Activated CD4-positive, alpha-beta T cell treated with anti-CD3 and anti-CD28 coated beads, Interleukin-2, Interleukin-6, amounts not matched to agents 100 ng/mL and 50 ng/mL, durations not matched to agents 16 hours and 8 hours (primary cell): ENCODE data around the gene ROR1.

ENCODE experiments used
- DNase-seq: peaks from one replicate; pipeline ENCODE4 v3.0.0-alpha.2; 2020

Gene ROR1

DNA sequence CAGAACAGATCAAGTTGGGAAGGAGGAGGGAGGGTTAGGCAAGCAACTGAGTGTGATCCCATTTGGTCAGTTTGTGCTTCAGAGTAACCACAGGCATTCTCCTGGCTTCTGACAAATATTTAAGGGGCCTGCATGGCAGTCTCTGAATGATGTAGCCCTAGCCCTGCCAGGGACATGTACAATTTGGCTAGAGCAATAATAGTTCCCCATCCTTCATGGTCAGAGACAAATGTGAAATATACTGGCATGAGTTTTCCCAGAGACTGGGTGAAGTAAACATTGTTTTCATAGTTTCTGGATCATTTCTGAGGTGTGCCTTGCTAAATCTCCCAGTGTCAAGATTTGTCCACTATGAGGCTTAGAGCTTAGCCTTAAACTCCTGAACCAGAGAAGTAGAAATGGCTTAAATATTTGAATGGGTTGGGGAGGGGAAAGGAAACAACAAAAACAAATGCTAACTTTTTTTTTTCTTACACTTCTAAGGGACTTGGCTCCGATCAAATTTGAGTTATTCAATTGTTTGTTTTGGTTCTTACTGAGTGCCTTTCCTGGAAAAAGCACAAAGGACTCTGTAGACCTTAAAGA is 387.6 kb downstream of the ROR1 start:
- DNase-seq = no peak

DNA sequence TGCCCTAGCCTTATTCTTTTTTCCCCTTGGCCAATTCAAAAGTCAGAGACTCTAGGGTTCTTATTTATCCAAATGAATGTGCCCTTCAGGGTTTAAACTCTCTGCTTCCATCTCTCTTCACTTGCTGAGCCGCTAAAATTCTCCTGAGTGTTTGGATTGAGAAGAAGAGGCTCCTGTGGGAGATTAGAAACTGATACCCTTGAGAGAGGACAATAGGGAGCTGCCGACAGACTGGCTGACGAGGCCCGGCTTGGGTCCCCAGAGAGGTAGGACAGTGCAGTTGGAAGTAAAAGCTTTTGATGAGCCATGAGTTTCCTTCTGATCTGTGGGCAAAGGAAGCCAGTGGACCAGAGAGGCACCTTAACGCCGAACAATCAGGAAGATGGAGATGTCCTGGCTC is 388.3 kb downstream of the ROR1 start:
- no peak for DNase-seq

DNA sequence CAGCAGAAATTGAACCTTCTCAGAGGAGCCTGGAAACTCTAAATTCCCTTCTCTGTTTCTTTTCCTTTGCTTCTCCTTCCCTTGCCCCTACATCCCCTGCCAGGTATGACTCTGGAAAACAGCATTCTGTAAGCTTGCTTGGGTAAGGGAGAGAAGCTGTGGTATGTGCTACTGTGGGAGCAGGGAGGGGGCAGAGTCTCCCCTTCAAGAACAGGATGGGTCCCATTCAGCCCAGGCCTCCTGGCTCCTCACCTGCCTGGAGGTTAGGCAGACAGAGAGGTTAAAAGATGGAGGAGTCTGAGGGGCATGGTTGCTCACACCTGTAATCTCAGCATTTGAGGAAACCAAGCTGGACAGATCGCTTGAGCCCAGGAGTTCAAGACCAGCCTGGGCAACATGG is 389.0 kb downstream of the ROR1 start:
- DNase-seq = no peak

DNA sequence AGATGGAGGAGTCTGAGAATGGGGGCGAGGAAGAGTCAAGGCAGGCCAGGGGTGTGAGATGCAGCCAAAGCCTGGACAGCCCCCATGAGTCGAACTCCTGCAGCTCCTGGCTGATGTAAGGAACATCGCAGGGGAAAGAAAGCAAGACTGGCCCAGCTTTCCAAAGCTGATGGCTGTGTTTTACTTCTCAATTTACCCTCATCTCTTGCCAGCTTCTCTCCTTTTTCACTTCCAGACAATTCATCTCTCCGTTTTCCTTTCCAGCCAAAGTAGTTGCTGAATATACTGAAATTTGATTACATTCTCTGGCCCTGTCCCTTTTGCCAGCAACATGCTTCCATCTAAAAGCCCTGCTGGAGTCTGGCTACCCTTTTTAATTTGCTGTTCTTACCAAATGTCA is 389.6 kb downstream of the ROR1 start:
- no peak for DNase-seq

DNA sequence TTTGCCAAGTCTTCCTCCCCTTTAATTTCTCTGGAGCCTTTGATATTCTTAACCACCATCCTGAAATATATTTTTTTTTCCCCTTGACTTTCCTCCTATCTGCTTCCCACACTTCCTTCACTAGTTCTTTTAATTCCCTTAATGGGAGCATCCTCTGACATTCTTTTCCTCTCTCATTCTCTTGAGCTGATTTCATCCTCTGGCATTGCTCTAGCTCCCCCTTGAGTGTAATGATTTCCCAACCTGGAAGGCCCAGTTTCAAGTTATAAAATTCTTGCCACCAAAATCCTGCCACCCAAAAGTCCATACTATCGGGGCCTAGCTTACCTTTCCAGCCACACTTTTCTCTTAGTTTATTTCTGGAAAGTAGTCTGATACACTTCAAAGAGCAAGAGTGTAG is 390.2 kb downstream of the ROR1 start:
- DNase-seq = no peak

- no peak for DNase-seq
Observed at GRCh38 chr1:64166629-64167028, 392.8 kb downstream of the ROR1 start.

GRCh38 chr1:64167176-64167575 is 393.4 kb downstream of the ROR1 start:
- no peak for DNase-seq

DNA sequence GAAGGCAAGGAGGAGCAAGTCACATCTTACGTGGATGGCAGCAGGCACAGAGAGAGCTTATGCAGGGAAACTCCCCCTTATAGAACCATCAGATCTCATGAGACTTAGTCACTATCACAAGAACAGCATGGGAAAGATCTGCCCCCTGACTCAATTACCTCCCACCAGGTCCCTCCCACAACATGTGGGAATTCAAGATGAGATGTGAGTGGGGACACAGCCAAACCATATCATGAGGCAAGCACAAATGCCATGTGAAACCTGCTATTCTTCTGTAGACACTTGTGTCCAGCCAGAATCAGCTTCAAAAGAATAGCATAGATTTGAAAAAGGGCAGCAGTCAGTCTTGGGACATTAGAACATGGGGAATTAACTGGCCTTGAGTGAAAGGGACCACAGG is 397.4 kb downstream of the ROR1 start:
- no peak for DNase-seq

DNA sequence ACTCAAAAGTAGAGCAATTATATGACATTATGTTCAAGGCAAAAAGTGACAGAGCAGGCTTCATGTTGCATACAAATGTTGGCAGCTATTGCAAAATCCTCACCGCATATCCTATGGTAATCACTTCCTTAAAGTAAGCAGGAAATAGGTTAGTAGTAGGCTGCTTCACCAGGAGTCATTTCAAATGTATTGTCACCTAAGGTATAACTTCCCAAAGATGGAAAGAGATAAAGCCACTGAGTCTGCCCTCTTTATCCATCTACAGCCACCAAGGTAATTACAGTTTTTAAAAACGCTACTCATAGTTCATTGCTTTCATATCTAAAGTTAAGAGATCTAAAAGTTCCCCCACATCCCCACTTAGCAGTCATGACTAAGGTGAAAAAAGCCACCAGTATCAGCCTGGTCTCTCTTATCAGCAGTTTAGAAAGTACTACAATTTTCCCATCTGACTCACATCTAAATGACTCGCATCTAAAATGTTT is 398.0 kb downstream of the ROR1 start:
- DNase-seq = peak; percentile 19

- DNase-seq = no peak
Observed at GRCh38 chr1:64172458-64172983, 398.7 kb downstream of the ROR1 start.

- DNase-seq = no peak
Observed at GRCh38 chr1:64173336-64173940, 399.6 kb downstream of the ROR1 start.

DNA sequence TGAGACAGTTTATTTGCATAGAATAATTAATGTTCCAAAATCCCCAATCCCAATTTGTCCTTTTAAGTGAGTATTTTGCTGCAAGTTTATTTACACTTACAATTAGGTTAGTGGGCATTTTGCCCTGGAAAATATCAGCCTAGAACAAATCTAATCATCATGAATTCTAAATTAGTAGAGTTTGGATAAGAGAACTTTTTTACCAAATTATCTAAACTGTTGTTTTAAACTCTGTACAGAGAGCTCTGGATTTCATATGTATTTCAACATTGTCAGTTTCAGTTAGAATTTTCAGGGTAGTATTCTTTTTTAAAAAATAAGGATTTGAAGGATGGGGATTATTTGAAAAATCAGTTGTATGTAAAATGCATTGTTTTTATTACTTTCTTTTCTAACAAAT is 401.8 kb downstream of the ROR1 start:
- no peak for DNase-seq

GRCh38 chr1:64176659-64177058 is 402.8 kb downstream of the ROR1 start:
- DNase-seq = no peak

DNA sequence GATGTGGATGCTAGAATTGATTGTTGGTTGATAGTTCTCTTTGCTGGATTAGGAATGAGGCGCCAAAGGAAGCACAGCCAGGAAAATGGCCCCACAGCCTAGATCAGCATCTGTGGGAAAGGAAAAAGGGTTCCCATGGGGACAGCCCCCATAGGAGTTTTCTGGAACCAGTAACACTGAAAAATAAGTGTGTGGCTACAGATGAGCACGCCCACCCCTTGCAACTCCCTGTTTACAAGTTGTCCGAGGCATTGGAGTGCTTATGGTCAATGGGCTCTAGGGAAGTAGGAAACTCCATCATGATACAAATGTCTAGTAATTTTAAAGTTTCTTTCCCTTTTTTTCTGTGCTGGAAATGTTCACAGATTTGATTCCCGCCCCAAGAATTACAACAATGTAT is 405.8 kb downstream of the ROR1 start:
- DNase-seq = no peak

DNA sequence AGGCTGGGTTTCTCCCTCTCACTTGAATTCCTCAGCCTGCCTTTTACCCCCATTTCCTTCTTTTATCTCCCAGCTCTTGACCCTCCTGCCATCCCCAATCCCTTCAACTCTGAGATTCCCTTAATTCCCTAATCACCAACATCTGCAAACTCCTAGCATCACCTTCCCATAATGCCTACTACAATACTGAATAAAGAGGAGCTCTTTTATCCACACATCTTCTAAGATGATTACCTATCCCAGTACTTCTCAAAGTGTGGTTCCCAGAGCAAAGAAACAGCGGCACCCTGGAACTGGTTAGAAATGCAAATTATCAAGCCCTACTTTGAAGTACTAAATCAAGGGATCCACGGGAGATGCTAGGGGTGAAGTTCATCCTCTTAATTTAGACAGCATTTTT is 408.4 kb downstream of the ROR1 start:
- no peak for DNase-seq

GRCh38 chr1:64183395-64184002 is 409.7 kb downstream of the ROR1 start:
- no peak for DNase-seq

GRCh38 chr1:64184003-64184440 is 410.2 kb downstream of the ROR1 start:
- DNase-seq = no peak

DNA sequence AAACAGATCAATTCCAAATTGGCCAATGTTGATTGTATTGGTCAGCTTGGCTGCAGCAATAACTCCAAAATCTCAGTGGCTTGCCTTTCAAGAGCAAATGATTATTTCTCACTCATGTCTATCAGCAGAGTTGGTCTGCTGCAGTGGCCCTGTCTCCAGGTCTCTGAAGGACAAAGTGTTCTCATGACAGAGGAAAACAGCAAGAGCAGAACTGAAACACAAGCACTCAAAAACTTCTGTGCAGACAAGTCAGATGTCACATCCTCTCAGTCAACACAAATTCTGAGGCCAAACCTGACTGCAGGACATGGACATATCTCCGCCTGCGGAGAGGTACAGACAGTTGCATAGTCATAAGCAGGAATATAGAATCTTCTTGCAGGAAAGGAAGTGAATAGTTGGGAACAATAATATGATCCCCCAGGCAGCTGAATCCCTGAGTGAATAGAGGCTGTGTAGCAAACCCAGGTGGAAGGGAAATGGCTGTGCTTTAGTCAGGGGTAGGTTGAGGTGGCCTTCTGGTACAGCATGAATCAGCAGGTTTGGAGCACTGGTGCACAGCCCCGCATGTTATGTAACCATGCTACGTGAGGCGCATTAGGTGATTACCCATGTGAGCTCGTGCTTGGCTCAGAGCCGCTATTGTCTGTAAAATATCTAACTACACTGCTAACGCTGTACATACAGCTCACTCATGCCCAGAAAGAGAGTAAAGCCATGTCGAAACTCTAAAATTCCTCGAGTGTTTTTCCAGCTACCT is 412.5 kb downstream of the ROR1 start:
- no peak for DNase-seq

DNA sequence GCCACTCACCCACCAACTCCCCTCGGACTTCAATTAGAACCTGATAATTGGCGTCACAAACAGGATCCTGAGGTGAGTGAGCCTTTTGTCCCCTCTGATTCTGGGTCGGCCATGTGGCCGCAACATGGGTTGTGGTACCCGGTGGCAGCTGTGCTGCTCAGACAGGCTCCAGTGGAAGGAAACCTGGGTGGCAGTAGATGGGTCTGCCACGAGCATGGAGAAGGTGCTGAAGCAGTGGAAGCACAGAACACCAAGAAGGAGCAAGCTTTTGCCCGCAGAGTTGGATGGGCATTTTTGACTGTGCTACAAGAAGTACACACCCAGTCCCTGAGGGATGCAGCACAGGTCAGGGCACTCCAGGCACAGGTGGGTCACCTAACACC is 413.1 kb downstream of the ROR1 start:
- DNase-seq = no peak

- no peak for DNase-seq
Observed at GRCh38 chr1:64187646-64188045, 413.8 kb downstream of the ROR1 start.

- no peak for DNase-seq
Observed at GRCh38 chr1:64192290-64192689, 418.5 kb downstream of the ROR1 start.

GRCh38 chr1:64194168-64195080 is 420.6 kb downstream of the ROR1 start:
- DNase-seq = no peak

GRCh38 chr1:64195081-64195395 is 421.2 kb downstream of the ROR1 start:
- no peak for DNase-seq
